ENCODE data around the gene QPCTL.

Gene QPCTL

DNA sequence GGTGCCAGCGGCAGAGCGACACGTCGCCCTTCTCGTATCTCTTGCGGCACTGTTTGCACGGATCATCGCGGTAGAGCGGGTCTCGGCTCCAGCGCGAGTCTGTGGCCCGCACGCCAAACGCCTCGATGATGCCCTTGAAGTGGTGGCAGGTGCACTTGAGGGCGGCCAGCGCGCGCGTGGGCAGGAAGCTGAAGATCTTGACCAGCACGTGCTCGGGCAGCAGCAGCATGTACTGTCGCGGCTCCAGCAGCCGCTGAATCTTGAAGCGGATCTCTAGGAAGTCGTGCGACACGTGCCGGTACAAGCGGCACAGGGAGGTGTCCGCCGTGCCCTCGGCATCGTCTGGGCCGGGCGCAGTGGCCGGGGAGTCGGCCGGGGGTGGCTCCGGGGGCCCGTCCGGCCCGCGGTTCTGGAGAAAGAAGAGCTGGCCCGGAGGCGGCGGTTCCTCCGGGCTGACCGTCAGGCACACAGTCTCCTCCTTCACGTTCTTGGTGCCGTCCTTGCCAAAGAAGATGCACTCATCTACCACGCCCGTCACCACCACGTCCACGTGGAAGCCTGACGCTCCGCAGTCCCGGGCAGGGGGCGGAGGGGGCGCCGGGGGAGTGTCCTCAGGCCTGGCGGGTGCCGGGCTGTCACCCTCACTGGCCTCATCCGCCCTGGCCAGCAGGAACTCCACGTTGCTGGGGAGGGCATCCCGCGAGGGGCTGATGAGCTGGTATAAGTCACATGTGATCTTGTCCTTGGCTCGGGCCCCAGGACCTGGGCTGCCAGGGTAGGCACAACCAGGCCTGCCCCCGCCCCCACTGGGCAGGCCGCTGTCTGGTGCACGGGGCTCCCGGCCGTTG lies 19.6 kb downstream of the QPCTL start:
- TF ChIP-seq, protein P1, sequence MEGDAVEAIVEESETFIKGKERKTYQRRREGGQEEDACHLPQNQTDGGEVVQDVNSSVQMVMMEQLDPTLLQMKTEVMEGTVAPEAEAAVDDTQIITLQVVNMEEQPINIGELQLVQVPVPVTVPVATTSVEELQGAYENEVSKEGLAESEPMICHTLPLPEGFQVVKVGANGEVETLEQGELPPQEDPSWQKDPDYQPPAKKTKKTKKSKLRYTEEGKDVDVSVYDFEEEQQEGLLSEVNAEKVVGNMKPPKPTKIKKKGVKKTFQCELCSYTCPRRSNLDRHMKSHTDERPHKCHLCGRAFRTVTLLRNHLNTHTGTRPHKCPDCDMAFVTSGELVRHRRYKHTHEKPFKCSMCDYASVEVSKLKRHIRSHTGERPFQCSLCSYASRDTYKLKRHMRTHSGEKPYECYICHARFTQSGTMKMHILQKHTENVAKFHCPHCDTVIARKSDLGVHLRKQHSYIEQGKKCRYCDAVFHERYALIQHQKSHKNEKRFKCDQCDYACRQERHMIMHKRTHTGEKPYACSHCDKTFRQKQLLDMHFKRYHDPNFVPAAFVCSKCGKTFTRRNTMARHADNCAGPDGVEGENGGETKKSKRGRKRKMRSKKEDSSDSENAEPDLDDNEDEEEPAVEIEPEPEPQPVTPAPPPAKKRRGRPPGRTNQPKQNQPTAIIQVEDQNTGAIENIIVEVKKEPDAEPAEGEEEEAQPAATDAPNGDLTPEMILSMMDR (IDR thresholded peaks at IDR 0.05; ENCODE audit: insufficient read depth, low read depth, low read length, missing control alignments): no peak
- no peak for DNase-seq (ENCODE audit: low read depth)
- no peak overlapping the region for H3K4me3 ChIP-seq (ENCODE audit: low read depth, low read length)

DNA sequence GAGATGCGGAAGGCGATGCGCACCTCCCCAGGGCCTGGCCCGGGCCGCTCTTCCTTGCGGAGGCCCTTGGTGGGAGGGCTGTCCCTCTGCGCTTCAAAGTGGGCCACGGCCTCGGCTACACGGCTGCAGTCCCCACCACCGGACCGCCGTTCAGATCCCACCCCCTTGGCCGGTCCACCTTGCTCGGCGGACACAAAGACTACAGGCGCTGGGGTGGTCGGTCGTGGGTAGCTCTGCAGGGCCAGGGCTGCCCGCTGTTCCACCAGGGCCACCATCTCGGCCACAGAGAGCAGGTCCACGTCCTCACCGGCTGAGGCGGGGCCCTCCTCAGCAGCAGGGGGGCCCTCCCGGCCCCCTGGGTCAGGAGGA lies 20.2 kb downstream of the QPCTL start:
- no peak for DNase-seq (ENCODE audit: low read depth)
- H3K4me3 ChIP-seq (ENCODE audit: low read depth, low read length): no peak overlapping the region
- TF ChIP-seq, protein P1 (IDR thresholded peaks at IDR 0.05; ENCODE audit: insufficient read depth, low read depth, low read length, missing control alignments): no peak

DNA sequence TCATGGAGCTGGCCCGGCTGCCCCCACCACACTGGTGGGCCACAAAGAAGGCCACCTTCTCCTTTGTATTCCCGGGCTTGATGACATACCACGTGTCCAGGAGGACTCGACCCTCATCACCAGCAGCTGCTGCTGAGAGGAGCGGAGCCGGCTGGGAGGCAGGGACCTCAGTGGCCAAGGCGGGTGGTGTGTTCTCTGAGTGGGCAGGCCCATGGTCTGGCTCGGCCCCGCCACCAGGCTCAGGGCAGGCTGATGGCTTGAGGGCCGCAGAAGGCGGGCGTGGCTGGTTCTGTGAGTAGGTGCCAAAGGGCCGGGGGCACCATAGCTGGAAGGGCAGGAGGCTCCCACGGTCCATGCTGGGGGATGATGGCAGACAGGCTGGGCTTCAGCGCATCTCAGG lies 20.7 kb downstream of the QPCTL start:
- TF ChIP-seq, protein P1 (IDR thresholded peaks at IDR 0.05; ENCODE audit: insufficient read depth, low read depth, low read length, missing control alignments): no peak
- no peak for DNase-seq (ENCODE audit: low read depth)
- H3K4me3 ChIP-seq (ENCODE audit: low read depth, low read length): no peak overlapping the region

DNA sequence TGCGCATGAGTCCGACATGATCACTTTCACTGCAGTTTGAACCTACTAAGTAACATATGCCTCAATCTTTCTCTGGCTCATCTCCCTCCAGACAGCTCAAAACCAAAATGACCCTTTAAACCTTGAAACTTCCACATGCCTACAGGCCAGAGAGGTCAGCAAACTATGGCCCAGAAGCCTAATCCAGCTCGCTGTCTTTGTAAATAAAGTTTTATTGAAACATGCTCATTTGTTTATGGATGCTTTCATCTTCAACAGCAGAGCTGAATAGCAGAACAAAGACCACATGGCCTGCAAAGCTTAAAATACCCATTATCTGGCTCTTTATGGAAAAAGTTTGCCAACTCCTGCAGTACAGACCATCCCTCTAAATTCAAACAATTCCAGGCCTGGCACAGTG lies 22.7 kb downstream of the QPCTL start:
- no peak for DNase-seq (ENCODE audit: low read depth)
- TF ChIP-seq, protein P1 (IDR thresholded peaks at IDR 0.05; ENCODE audit: insufficient read depth, low read depth, low read length, missing control alignments): no peak
- H3K4me3 ChIP-seq (ENCODE audit: low read depth, low read length): no peak overlapping the region

DNA sequence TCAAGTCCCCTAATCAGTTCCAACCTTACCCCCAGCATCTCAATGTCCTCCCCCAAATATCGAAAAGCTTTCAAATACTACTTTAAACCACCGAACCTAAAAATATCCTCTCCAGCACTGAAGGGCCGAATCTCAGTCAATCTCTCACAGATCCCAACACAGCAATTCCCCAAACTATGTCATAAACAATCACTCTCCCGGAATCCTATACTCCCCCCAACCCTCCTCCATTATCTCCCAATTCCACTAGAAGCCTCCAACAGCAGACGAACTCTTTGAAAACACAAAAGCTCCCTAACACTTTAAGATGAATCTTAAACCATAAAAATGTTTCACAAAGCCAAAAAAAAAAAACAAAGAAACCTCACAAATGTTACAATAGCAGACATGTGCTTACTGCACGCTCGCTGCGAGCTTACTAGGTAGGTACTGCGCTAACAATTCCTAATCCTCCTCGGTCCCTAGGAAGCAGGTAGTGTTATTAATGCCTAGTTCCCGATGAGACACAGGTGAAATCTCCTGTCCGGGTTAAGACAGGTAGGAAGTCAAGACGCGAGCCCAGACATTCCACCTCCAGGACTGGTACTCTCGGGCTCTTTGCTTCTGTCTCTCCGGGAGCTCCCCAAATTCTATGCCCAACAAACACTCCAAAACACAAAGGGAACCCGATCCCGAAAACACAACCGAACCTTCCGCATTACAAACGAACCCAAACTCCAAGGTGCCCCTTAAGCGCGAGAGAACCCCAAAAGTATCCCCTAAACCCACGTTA lies 24.1 kb downstream of the QPCTL start:
- DNase-seq (ENCODE audit: low read depth): no peak
- TF ChIP-seq, protein P1 (IDR thresholded peaks at IDR 0.05; ENCODE audit: insufficient read depth, low read depth, low read length, missing control alignments): no peak
- H3K4me3 ChIP-seq (ENCODE audit: low read depth, low read length): peak overlapping the region; percentile 91

DNA sequence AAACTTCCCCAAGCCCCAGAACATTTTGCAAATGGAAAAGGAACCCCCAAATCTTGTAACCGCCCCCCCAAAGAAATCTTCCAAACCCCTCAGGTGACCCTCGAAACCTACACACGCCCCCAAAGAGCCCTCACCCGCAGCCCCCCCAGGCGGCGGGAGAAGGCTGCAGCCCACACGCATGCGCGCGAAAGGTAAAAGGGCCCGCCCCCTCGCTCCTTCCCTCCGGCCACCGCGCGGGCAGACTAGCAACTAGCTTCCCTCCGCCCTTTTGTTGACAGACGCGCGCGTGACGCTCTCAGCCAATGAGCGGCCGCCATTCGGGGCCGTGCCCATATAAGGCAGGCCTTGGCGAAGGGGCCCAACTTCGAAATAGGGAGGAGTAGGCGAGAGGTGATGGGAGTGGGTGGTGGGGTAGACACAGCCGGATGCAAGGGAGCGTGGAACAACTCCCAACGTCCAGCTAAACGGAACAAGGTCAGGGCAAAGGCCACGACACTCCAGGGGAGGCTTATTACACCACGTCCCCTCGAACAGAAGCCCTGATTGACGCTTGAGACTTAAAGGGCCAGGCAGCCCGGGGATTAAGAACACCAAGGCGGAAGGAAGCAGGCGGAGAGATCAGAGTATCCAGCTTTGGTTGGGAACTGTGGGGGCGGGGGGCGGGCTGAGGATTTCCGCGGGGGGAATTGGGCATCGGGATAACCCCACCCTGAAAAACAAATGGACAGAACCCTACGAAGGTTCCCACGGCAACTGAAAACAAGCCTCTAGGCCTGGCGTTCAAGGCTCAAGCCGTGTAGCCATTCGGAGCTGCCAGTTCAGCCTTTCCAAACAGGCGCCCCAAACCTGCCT lies 24.9 kb downstream of the QPCTL start:
- peak overlapping the region; percentile 91 for H3K4me3 ChIP-seq (ENCODE audit: low read depth, low read length)
- peak; percentile 100 for DNase-seq (ENCODE audit: low read depth)
- TF ChIP-seq, protein P1 (IDR thresholded peaks at IDR 0.05; ENCODE audit: insufficient read depth, low read depth, low read length, missing control alignments): peak; percentile 15
